Heart left ventricle (tissue), 13 donors: Measurements from ENCODE around the gene CEP20.

Experiments used
- POLR2A ChIP-seq, 2 donors: fragments of 450-650 bp; IDR thresholded peaks; one replicate each; pipeline ENCODE4 v1.6.1; 2017; ENCODE audit warnings: antibody characterized with exemption in 2 of 2, mild to moderate bottlenecking in 2 of 2, moderate library complexity in 2 of 2
- TF ChIP-seq, protein P1 (sequence below), 12 donors: fragments of 200-600 bp; sonication (generic) in 4 of 12; IDR thresholded peaks; one replicate each; pipeline versions ENCODE4 v1.5.0 to v1.8.0; 2018 to 2022; ENCODE audit warnings: antibody characterized with exemption in 12 of 12, mild to moderate bottlenecking in 5 of 12
- donor health status: ischemic (EF 13 %, LVEDD 7.1; RV severe dilation, severe dysfunction).
- donor health status: DM: no; HTN: yes; CAD: no.
- donor health status: DM: no; HTN: no; CAD: no.
- donor health status: ischemic (EF 25% LVEDD 6.9; RV normal size, moderate dysfunction).
- donor health status: ischemic (EF 25% LVEDD 5.7; RV mildly dilated, moderate dysfunction).
- donor health status: ischemic (EF 35%, LVEDD 5.7; RV mildly dilated, moderate dysfunction).
- donor health status: nonischemic (EF 11% LVEDD 7.7; RV severe dilation, severe dysfunction).
- donor health status: DM: yes; HTN: yes; CAD: no.
- donor health status: PGD.
- donor health status: ischemic (EF 29% LVEDD 5.4; RV normal size, mild dysfunction).
- donor health status: nonischemic (EF 23%, LVEDD 6.1; RV moderate dilation, normal function).

DNA sequence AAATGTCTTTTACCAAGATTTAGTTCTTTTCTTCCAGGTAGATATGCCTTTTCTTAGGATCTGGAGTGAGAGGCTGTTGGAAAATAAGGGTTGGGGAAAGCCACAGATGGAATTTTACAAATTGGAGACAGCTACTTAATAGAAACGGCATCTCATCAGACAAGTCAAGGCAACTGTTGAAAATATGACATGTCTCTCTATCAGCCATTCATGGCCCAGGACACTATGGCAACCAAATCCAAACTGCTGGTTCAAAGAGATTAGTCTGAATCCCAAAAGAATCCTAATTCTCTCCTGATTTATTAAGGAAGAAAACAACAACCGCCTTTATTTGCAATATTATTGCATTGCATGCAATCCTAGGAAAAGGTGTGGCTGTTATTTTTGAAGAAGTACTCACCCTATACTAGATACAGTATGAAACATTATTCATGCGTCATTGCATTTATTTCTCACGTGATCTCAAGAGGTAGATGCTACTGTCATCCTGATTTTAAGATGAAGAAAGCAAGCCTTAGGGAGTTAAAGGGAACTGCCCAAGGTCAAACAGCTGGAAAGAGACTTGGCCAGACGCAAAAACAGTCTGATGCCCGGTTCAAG is 12.6 kb upstream of the CEP20 start:
- TF ChIP-seq, protein P1, sequence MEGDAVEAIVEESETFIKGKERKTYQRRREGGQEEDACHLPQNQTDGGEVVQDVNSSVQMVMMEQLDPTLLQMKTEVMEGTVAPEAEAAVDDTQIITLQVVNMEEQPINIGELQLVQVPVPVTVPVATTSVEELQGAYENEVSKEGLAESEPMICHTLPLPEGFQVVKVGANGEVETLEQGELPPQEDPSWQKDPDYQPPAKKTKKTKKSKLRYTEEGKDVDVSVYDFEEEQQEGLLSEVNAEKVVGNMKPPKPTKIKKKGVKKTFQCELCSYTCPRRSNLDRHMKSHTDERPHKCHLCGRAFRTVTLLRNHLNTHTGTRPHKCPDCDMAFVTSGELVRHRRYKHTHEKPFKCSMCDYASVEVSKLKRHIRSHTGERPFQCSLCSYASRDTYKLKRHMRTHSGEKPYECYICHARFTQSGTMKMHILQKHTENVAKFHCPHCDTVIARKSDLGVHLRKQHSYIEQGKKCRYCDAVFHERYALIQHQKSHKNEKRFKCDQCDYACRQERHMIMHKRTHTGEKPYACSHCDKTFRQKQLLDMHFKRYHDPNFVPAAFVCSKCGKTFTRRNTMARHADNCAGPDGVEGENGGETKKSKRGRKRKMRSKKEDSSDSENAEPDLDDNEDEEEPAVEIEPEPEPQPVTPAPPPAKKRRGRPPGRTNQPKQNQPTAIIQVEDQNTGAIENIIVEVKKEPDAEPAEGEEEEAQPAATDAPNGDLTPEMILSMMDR (IDR thresholded peaks at IDR 0.05) = no peak
- no peak for TF ChIP-seq POLR2A (IDR thresholded peaks at IDR 0.05)
